Fibroblast of skin of abdomen (primary cell): Measurements from ENCODE around the gene CTSK.

ENCODE experiments used
- DNase-seq: peaks from one replicate; pipeline ENCODE4 v3.0.0-alpha.2; 2013

CTSK gene

GRCh38 chr1:150753416-150753815, 54.6 kb downstream of the CTSK start:
- no peak for DNase-seq

GRCh38 chr1:150751443-150751842, 56.6 kb downstream of the CTSK start:
- no peak for DNase-seq

- DNase-seq, result no peak
Measured at GRCh38 chr1:150749720-150750311, 58.2 kb downstream of the CTSK start.

- DNase-seq, result no peak
Measured at GRCh38 chr1:150748878-150749719, 59.0 kb downstream of the CTSK start.
